HG03280 (cell line): Measurements from ENCODE around the gene CELSR1.

Experiments used
- ATAC-seq: cut with Tn5 transposase; IDR thresholded peaks from one replicate; pipeline ENCODE4 v1.9.1; 2021; ENCODE audit warnings: mild to moderate bottlenecking, moderate library complexity; ENCODE audit not compliant: unreplicated experiment

The CELSR1 gene

DNA sequence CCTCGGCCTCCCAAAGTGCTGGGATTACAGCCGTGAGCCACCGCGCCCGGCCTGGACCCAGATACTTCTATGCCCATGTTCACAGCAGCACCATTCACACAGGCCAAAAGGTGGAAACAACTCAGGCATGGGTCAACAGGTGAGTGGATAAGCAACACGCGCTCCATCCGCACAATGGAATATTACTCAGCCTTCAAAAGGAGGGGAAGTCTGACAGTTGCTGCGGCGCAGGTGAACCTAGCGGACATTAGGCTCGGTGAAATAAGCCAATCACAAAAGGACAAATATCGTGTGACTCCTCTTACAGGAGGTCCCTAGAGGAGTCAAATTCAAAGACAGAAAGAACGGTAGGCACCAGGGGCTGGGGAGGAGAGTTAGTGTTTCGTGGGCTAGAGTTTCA lies 154.9 kb downstream of the CELSR1 start:
- no peak for ATAC-seq

DNA sequence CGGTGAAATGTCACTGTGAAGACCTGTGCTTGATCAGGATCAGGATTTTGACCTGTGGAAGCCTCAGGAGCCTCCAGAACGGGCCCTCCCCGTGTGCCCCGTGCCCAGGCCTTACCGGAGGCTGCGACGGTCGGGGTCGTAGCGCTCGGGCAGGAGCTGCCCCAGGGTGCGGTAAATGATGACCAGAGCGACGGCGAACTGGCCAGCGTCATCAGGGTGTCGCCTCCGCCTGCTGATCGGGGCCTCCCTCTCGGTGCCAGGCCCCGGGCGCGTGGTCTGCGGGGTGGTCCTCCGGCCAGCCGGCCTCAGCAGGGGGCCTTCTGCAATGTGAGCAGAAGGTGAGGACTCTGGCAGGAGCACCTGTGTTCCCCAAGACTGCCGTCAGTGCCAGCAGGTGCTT lies 155.7 kb downstream of the CELSR1 start:
- ATAC-seq = no peak

DNA sequence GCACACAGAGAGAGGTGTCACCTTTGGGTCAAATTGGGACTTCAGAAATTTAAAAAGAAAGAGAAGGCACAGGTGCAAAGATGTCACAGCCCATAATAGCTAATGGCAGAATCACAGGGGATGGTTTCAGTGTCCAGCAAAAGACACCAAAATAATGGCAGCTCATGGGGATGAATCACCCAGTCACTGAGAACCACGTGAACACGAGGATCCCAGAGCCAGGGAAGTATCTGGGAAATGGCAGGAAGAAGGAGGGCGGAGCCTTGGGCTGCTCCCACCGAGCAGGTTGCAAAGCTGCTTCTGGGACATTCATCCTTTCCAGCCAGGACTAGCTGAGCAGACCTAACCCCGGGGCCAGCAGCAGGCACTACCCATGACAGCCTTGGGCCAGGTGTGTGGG lies 156.3 kb downstream of the CELSR1 start:
- no peak for ATAC-seq

DNA sequence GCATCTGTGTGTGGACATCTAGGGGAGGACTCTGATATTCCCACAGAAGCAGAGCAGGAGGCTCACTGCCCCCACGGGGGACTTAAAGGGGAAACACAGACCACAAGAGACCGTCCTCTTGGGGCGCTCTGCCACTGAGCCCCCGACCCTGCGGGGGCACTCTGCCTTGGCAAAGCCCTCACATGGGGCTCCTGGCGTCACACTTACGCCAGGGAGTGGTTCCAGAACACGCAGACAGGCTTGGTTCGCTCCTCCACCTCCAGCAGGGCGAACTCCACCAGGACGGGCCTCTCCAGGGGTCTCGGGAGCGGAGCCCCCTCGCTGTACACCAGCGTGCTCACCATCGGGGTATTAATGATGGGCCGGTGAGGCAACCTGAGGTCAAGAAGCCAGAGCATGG lies 156.8 kb downstream of the CELSR1 start:
- no peak for ATAC-seq

DNA sequence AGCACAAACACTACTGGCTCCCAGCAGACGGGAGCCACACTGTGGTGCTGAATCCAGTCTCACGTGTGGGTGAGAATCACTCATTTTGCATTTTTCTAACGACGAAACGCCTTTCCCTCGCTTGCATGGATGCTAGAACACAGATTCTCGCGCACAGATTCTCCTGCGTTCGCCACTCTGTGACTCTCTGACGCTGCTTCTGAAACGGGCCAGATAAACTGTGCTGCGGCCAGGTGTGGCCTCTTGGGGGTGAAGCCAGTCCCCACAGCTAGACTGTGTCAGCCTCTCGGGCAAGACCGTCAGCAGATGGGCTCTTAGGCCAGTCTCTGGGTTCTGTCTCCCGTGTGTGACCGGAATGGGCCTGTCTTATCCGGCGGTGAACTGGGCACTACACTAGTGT lies 157.4 kb downstream of the CELSR1 start:
- ATAC-seq = no peak

DNA sequence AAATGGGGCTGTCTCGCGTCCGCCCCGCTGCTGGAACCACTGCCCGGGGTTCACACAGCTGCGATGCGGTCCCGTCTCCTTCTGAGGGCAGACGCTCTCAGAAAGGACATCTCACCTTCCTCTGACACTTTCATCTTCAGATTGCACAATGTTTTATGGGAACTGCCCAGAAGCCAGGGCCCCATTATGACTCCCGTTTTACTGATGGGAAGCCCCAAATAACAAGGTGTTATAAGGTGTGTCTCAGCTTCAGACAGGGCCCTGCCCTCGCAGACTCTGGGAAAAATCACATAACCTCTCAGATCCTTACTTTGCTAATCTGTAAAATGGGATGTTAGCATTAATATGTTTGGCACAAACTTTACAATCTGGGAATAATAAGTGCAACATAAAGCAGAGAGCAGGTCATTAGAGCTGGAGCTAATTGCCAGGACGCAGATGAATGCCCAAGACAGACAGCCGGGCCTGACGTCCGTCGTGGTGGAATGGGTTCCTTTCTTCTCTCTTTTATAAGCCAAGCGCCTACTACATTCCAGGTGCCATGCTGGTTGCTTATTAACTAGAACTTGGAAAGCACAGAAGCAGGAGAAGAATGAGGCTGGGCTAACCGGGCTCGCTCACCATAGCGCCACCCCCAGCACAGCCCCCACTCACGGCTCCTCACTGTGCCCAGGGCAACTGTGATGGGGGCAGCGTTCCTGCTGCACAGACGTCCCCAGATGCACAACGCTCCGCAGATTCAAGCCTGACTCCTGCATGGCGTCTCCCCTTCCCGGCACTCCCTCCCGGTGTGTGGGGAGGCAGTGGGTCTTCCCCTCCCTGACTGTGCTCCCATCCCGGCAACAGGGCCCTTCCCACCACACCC lies 158.1 kb downstream of the CELSR1 start:
- no peak for ATAC-seq

DNA sequence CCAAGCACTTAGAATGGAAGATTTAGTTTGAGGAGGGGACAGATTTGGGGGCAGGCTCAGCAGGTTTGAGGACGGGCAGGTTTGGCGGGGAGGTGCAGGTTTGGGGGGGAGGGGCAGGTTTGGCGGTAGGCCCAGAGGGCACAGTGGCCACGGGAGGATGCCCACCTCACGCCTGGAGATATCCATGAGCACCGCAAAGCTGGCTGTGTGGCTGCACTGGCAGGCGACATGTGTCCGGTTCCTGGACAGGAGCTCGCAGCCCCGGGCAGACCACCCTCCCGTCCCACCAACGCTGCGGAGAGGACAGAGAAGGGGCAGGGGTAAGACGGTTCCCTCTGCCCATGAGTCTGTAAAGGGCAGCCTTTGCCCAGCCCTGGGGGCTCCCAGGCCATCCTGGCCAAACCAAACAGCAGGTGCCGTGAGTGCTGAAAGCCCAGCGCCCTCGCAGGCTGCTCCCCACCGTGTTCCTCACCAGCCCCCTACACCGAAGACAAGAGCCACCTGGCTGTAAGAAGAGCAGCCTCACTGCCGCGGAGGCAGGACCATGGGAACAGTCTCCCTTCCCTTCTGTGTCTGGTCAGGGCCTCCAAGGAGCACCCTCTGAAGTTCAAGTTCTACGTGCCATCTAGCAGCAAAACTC lies 158.9 kb downstream of the CELSR1 start:
- ATAC-seq = no peak

DNA sequence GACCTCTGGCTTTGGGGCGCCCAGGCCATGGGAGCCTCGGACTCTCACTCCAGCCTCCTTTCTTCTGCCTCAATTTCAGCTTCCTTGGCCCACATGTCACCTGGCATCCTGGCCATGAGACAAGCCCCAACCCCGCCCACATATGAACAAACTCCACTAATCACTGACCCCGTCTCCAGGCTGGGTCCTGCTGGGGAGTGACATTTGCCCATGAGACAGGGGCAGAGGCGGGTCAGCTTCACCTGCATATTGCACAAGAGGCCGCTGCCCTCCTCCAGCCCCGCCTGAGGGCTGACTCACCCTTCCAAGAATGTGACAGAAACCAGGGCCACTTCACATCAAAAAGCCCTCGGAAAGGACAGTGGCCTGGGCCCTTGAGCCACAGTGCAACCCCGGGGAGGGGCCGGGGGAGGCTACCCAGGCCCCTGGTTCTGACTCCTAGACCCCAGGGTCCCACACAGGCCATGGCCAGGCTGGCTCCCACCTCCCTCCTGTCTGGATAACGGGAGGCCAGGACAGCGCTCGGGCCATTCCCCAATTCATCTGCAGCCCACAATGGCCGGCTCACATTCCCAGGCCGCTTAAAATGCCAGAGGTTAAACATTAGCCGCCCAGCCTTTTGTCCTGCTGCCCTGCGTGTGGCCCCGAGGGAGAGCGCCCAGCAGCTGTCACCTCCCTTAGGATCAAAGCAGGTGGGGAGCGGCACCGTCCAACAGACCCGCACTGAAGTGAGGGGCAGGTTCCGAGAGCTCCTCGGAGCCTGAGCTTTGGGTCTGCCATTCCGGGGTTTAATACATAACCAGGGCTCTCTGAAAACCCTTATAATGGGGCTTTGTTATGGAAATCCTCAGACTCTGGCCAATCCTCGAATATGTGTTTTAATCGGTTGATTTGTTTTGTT lies 159.6 kb downstream of the CELSR1 start:
- ATAC-seq = no peak

DNA sequence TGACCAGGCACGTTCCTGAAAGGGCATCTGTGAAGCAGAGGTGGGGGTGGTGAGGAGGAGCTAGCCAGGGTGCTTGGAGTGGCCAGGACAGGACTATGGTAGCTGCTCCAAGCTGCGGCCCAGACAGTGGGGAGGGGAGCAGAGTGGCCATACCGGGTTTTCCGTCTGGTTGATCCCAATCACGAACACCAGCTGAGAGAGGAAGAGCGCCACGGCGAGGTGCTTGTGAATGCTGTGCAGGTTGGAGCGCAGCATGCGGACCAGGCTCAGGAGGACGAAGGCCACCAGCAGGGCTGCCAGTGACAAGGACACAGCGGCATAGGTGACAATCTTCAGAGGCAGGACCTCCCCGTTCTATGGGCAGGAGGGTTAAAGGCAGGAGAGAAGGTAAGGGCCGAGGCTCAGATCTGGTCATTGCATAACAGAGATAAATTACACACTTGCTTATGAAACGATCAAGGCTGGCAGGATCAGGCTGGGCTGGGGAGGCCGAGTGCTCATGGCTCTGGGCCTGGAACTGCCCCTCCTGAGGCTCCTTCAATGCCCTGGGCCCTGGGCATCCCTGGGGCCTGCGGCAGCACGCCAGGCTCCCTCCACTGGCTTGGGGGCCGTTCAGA lies 160.4 kb downstream of the CELSR1 start:
- no peak for ATAC-seq

DNA sequence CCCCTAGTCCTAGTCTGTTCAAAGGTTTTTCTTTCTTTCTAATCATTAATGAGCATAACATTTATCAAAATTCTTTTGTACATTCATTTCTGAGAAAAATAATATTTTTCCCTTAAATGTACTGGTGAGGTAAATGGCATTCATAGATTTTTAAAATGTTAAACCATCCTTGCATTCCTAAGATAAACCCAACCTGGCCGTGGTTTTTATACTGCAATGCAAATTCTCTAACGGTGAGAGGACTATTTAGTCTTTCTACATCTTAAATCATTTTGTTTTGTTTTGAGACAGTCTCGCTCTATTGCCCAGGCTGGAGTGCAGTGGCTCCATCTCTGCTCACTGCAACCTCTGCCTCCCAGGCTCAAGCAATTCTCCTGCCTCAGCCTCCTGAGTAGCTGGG lies 161.3 kb downstream of the CELSR1 start:
- ATAC-seq = no peak

DNA sequence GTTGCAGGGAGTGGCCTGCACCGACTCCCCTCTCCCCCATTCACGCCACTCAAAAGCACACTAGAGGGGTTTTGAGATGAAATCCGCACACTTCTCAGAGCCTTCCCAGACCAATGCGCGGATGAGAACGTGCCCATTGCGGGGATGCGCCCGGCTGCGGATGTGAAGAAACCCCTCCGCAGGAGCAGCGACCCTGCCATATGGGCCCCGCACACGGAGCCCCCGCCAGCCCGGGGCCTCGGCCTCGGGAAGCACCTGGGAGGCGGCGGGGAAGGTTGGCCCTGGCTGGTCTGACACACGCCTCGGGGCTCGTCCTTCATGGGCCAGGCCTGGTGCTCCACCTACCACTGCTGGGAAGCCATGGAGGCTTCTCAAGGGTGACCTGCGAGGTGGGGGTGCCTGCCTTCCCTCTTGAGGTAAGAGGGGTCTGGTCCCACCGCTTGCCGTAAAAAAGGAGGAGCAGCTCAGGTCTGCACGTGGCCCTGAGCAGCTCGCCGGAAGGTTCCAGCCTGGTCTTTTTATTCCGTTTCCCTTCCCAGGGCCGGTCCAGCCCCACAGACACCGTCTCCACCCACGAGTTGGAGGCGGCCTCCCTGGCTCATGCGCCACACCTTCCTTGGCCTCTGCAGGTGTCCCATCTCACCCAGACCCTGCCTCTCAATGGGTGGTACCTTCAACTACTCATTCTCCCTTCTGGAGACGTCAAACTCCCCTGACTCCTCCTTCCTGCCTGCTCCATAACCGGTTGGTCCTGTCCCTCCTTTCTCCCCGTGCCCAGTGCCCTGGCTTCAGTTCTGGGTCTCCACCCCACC lies 162.6 kb downstream of the CELSR1 start:
- ATAC-seq = no peak

DNA sequence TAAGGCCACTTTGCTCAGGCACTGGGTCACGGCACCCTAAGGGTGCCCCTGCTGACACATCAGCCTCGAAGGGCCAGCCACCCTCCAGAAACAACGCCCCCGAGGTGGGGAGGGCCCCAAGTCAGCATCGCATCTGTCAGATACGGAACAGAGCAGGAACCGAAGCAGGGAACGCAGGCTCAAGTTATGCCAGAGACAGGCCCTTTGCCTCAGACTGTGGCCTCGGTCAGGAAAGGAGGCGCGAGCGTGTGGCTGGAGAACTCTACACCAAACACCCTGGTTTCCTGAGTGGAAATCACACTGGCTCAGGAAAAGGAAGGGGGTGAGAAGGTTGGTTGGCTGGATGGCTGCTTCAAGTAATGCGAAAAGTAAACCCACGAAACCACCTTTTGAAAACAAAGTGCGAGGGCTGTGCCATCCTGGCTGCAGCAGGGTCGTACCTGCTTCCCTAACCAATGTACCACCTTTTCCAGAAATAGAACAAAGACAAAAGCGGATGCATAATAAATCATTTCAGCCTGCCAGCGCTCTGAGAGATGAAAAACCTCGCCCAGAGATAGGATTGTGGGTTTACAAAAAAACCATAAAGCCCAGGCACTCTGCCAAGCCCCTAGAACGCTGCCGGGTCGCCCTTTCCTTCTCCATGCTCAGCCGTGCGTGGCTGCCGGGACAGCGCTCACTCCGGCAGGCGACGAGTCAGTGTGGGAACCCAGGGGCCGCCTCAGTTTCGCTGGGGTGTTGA lies 163.3 kb downstream of the CELSR1 start:
- ATAC-seq = no peak

DNA sequence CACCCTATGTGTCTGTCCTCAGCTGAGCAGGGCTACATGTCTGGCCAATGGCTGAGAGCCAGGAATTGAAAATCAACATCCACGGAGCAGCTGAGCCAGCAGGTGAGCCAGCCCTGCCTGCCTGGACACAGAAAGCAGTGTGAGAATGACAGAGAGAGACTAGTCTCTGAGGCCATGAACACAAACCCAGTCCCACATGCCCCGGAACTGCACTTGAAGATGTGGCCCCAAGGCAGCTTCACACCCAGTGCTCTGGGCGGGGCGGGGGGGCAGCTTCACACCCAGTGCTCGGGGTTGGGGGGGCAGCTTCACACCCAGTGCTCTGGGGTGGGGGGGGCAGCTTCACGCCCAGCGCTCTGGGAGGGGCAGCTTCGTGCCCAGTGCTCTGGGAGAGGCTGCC lies 164.3 kb downstream of the CELSR1 start:
- ATAC-seq = no peak

DNA sequence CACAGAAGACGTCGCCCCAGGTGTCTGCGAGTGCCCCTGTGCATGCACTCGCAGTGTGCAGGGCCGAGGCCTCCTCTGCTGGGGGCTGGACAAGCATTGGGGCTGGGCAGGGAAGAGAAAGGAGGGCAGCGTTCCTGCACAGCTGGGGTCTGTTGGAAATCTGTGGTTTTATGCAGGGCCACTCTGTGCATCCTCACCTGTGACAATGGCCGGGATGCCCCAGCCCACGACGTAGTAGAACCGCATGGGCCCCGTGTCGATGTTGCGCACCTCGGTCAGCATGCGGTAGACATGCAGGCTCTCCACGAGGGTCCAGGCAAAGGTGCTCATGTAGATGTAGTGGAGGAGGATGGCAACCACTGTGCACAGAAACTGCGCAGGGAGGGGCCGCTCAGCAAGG lies 164.7 kb downstream of the CELSR1 start:
- no peak for ATAC-seq

DNA sequence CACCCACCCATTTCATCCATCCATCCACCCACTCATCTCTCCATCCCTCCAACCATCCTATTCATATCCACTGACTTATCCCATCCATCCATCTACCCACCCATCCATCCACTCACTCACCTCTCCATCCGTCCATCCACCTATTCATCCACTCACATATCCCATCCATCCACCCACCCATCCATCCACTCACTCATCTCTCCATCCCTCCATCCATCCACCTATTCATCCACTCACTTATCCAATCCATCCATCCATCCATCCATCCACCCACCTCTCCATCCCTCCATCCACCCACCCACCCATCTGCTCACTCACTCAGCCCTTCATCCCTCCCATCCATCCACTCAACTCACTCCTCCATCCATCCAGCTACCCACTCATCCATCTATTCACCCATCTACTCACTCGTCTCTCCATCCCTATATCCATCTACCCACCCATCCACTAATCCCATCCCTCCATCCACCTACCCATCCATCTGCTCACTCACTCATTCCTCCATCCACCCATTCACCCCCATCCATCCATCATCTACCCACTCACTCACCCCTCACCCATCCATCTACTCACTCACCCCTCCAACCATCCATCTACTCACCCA lies 165.7 kb downstream of the CELSR1 start:
- no peak for ATAC-seq

DNA sequence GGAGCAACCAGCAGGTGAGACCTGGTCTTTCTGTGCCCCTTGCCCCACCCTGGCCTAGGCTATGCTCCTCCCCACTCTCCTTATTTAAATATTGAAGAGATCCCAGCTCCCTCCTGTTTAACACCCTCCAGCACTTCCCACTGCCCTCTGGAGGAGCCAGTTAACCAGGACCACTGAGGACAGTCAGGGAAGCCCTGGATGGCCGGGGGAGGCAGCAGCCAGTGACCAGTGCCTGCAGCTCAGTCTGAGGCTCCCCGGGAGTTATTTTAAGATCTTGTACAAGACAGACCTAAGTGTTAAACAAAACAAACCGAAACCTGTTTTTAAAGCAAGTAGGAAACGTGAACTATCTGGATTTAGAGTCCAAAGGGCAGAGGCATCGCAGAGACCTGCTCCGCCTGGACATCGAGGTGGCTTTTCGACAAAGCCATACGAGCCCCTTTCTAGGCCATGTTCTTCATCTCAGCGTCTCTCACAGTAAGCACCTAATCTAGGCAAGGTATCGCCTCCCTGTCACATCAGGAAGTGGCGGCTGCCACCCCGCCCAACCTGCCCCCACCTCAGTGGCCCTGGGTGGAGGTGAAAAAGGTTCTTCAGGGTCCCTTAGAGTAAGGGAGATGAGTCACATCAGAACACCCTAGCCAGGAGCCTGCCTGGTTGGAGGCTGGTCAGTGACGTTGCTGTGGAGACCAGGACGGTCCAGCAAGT lies 166.7 kb downstream of the CELSR1 start:
- ATAC-seq = no peak

DNA sequence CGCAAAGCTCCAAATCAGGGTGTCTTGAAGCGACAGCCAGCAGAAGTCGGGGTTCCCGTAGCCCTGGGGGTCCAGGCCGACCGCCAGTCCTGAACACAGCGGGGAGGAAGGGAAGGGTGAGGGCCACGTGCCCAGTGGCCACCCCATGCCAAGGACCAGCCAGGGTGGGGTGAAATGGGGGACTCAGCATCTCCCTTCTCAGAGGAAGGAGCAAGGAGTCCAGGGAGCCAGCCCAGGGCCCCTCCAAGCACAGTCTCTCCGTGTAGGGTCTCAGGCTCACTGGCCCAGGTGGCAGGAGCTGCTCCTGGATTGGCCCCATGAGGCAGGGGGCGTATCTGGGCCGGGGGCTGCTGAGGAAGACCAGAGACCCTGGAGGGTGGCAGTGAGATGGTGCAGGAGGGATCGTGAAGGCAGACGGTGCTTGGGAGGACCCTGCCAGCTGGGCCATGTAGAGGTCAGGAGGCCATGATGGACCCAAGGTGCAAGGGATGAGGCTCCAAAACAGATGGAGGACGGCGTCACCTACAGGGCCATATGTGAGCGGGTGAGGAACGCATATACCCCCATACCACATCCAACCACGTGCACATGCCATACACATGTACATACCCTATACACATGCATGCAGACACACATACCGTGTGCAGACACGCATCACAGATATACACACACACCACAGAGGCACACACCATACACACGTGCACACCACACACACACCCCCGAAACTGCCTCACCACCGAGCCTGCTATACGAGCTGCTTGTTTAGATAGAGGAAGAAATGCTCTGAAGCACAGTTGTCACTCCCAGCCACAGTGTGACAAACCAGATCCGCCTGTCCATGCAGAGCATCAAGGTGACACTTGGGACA lies 167.5 kb downstream of the CELSR1 start:
- no peak for ATAC-seq
